AG09309 (cell line): ENCODE data around the gene PRKACA.

ENCODE experiments used
- DNase-seq: peaks from one replicate; pipeline ENCODE4 v3.0.0-alpha.2; 2010; ENCODE audit warnings: low read depth
- H3K4me3 ChIP-seq: 2 replicates; pipeline ENCODE4 v1.5.1; 2011; ENCODE audit warnings: mild to moderate bottlenecking, low read depth, low read length, moderate library complexity; ENCODE audit not compliant: control insufficient read depth
- TF ChIP-seq, protein P1 (sequence below): IDR thresholded peaks from 2 replicates; pipeline ENCODE4 v1.5.1; 2011; ENCODE audit warnings: mild to moderate bottlenecking, low read depth, low read length, inconsistent platforms; ENCODE audit not compliant: insufficient read depth, control insufficient read depth; ENCODE audit errors: missing control alignments

The PRKACA gene

GRCh38 chr19:14103310-14103709, 14.3 kb downstream of the PRKACA start:
- no peak overlapping the region for H3K4me3 ChIP-seq
- TF ChIP-seq, protein P1, sequence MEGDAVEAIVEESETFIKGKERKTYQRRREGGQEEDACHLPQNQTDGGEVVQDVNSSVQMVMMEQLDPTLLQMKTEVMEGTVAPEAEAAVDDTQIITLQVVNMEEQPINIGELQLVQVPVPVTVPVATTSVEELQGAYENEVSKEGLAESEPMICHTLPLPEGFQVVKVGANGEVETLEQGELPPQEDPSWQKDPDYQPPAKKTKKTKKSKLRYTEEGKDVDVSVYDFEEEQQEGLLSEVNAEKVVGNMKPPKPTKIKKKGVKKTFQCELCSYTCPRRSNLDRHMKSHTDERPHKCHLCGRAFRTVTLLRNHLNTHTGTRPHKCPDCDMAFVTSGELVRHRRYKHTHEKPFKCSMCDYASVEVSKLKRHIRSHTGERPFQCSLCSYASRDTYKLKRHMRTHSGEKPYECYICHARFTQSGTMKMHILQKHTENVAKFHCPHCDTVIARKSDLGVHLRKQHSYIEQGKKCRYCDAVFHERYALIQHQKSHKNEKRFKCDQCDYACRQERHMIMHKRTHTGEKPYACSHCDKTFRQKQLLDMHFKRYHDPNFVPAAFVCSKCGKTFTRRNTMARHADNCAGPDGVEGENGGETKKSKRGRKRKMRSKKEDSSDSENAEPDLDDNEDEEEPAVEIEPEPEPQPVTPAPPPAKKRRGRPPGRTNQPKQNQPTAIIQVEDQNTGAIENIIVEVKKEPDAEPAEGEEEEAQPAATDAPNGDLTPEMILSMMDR = no peak
- no peak for DNase-seq

GRCh38 chr19:14102756-14103155, 14.8 kb downstream of the PRKACA start:
- H3K4me3 ChIP-seq = no peak overlapping the region
- TF ChIP-seq, protein P1 = no peak
- no peak for DNase-seq

DNA sequence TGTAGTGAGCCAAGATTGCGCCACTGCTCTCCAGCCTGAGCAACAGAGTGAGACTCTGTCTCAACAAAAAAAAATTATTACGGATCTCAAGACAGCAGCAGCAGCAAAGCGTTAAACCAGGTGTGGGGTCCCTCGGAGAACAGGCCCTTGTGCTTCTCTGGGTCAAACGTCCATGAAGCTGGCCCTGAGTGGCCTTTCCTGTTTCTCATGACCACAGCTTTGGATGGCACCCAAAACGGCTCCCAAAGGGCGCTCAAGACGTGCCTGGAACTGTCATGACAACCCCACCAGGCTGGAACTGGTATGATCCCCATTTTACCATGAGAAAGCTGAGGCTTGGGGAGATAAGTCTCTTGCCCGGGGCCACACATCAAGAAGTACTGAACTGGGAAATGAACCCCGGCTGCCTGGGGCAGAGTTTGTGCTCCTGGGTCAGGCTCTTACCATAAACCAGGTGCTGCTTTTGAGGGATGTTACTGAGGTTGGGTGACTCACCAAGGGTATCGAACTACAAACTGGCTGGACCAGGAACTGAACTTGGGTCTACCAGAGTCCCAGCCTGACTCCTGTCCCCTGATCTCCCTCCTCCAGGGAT, 15.4 kb downstream of the PRKACA start:
- H3K4me3 ChIP-seq = no peak overlapping the region
- TF ChIP-seq, protein P1 = no peak
- DNase-seq = no peak

DNA sequence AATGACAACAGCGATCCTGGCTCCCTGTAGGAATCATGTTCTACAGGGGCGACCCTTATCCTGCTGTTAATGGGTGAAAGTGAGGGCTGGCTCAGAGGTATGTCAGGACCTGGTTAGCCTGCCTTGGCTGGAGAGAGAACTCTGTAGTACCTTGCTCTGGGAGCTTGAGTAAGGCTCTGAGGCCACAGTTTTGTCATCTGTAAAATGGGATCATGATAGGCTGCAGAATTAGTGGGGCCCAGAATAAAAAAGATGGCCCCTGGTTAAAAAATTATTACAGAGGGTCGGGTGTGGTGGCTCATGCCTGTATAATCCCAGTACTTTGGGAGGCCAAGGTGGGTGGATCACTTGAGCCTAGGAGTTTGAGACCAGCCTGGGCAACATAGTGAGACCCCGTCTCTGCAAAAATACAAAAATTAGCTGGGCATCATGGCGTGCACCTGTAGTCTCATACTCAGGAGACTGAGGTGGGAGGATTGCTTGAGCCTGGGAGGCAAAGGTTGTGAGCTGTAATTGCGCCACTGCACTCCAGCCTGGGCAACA, 16.5 kb downstream of the PRKACA start:
- TF ChIP-seq, protein P1 = no peak
- H3K4me3 ChIP-seq = no peak overlapping the region
- DNase-seq = no peak

- no peak for DNase-seq
- no peak overlapping the region for H3K4me3 ChIP-seq
- TF ChIP-seq, protein P1 = peak; percentile 20
These were observed 19.9 kb downstream of the PRKACA start for GRCh38 chr19:14097532-14098151.

GRCh38 chr19:14096272-14096992, 21.1 kb downstream of the PRKACA start:
- no peak overlapping the region for H3K4me3 ChIP-seq
- DNase-seq = no peak
- TF ChIP-seq, protein P1 = no peak
